K562 (cell line): Measurements from ENCODE around the gene ZNF74. TPM values are rescaled to one million over a fixed set of nuclear protein-coding genes. Genes with fewer than 3 reads are reported as not detected.

Source experiments
- ATAC-seq: fragments of 200-7000 bp; cut with Tn5 transposase; 3 replicates; pipeline ENCODE4 v1.9.1; 2020; ENCODE audit warnings: moderate library complexity
- BruUV-seq: library from RNA; stranded (reverse); fragments of 400-500 nt; replicated peaks from 2 replicates; lab custom pipeline; 2021; lab: Mats Ljungman, UMichigan
- CTCF ChIA-PET: fragments of 300-600 bp; formaldehyde crosslinking; extraction: SDS; loops from one replicate; lab custom pipeline; 2021; ENCODE audit warnings: low intra/inter-chr PET ratio; lab: Yijun Ruan, JAX
- POLR2A ChIA-PET: fragments of 300-600, 350-650 bp; sonication (Branson Sonifier 250); formaldehyde crosslinking; extraction: SDS; loops from one replicate; lab custom pipeline; 2021; ENCODE audit warnings: antibody characterized with exemption, inconsistent platforms; lab: Yijun Ruan, JAX
- DNase-seq, 4 experiments: peaks; one replicate each; pipeline versions ENCODE4 v3.0.0 to v3.0.0-alpha.2; 2011 to 2018; ENCODE audit warnings: low spot score in 3 of 4, mixed read lengths in 3 of 4; ENCODE audit errors: extremely low read depth in 1 of 4
- FAIRE-seq: peaks from 2 replicates; lab custom pipeline; 2011; peaks lifted over from hg19 to GRCh38; lab: Jason Lieb, UNC
- H2AFZ ChIP-seq: 2 replicates; pipeline ENCODE4 v1.6.0; 2011; ENCODE audit warnings: low read depth, low read length, control low read depth, inconsistent platforms
- H3K27ac ChIP-seq: fragments of 200-600 bp; 3 replicates; pipeline ENCODE4 v1.8.0; 2011; ENCODE audit warnings: low read depth, mild to moderate bottlenecking, control low read depth, inconsistent platforms, low read length, moderate library complexity, mixed read lengths; ENCODE audit errors: extremely low read depth
- H3K27me3 ChIP-seq, 2 experiments: fragments of 300-600 bp in 1 of 2; 2 replicates in 1 of 2; 3 replicates in 1 of 2; pipeline versions ENCODE4 v1.6.0 to v1.8.0; 2011; ENCODE audit warnings: inconsistent platforms in 2 of 2, low read length in 2 of 2, mild to moderate bottlenecking in 1 of 2, mixed read lengths in 1 of 2, moderate library complexity in 1 of 2; ENCODE audit not compliant: control insufficient read depth in 2 of 2, insufficient read depth in 2 of 2
- H3K36me3 ChIP-seq: fragments of 300-600 bp; 3 replicates; pipeline ENCODE4 v1.8.0; 2011; ENCODE audit warnings: mild to moderate bottlenecking, low read length, inconsistent platforms; ENCODE audit not compliant: control insufficient read depth, insufficient read depth
- H3K4me1 ChIP-seq, 2 experiments: fragments of 200-600 bp in 1 of 2; replicated peaks in 1 of 2; 2 replicates in 1 of 2; 3 replicates in 1 of 2; pipeline versions ENCODE4 v1.5.1 to v1.8.0; 2011; ENCODE audit warnings: inconsistent platforms in 2 of 2, low read length in 2 of 2, mild to moderate bottlenecking in 1 of 2, mixed read lengths in 1 of 2, moderate library complexity in 1 of 2; ENCODE audit not compliant: control insufficient read depth in 2 of 2, insufficient read depth in 2 of 2
- H3K4me2 ChIP-seq: 2 replicates; pipeline ENCODE4 v1.6.1; 2011; ENCODE audit warnings: low read length, control low read depth, inconsistent platforms, mixed read lengths; ENCODE audit not compliant: insufficient read depth
- H3K4me3 ChIP-seq: fragments of 200-600 bp; sonication (generic), shearing (Covaris generic); 2 replicates; pipeline ENCODE4 v1.5.1; 2016; ENCODE audit warnings: control low read depth, inconsistent platforms
- H3K79me2 ChIP-seq: fragments of 200-600 bp; 3 replicates; pipeline ENCODE4 v1.8.0; 2011; ENCODE audit warnings: low read length, inconsistent platforms; ENCODE audit not compliant: control insufficient read depth, insufficient read depth
- H3K9ac ChIP-seq, 2 experiments: 2 replicates each; pipeline versions ENCODE4 v1.6.0 to v1.6.1; 2011; ENCODE audit warnings: low read depth in 2 of 2, low read length in 2 of 2, control low read depth in 1 of 2, inconsistent platforms in 1 of 2, mild to moderate bottlenecking in 1 of 2, mixed read lengths in 1 of 2; ENCODE audit not compliant: insufficient read depth in 1 of 2
- H3K9me1 ChIP-seq: one replicate; pipeline ENCODE4 v1.6.0; 2011; ENCODE audit warnings: inconsistent platforms, mild to moderate bottlenecking, low read length, moderate library complexity; ENCODE audit not compliant: control insufficient read depth, insufficient read depth
- H3K9me3 ChIP-seq: replicated peaks from 2 replicates; pipeline ENCODE4 v1.5.1; 2011; ENCODE audit warnings: low read depth, low read length, inconsistent platforms; ENCODE audit not compliant: control insufficient read depth, insufficient read depth
- H4K20me1 ChIP-seq: replicated peaks from 2 replicates; pipeline ENCODE4 v1.6.1; 2011; ENCODE audit warnings: low read length, inconsistent platforms, mixed read lengths; ENCODE audit not compliant: control insufficient read depth, insufficient read depth
- ARID1B ChIP-seq: fragments of 450-650 bp; IDR thresholded peaks from 2 replicates; pipeline ENCODE4 v1.6.1; 2016; ENCODE audit warnings: antibody characterized with exemption, mild to moderate bottlenecking, inconsistent platforms
- BDP1 ChIP-seq: IDR thresholded peaks from 3 replicates; pipeline ENCODE4 v1.6.1; 2011; ENCODE audit not compliant: insufficient read length, insufficient read depth
- CCAR2 ChIP-seq: fragments of 200-400 bp; formaldehyde crosslinking; IDR thresholded peaks from 2 replicates; pipeline ENCODE4 v1.6.1; 2017; ENCODE audit warnings: mild to moderate bottlenecking, low read depth, low read length
- ESRRA ChIP-seq: fragments of 450-650 bp; IDR thresholded peaks from 2 replicates; pipeline ENCODE4 v1.6.1; 2014; ENCODE audit warnings: low read depth, mild to moderate bottlenecking, moderate library complexity, borderline replicate concordance
- ETV5 ChIP-seq: sonication (generic); formaldehyde crosslinking; IDR thresholded peaks from 2 replicates; pipeline ENCODE4 v1.4.0; 2020; ENCODE audit warnings: low read depth, mild to moderate bottlenecking, missing genetic modification reagents
- HMGN3 ChIP-seq: IDR thresholded peaks from 2 replicates; pipeline ENCODE4 v1.6.1; 2011; ENCODE audit warnings: borderline replicate concordance, low read depth, mild to moderate bottlenecking, mixed read lengths, low read length; ENCODE audit not compliant: insufficient read length; ENCODE audit errors: extremely low read depth
- KAT7 ChIP-seq: sonication (generic); formaldehyde crosslinking; IDR thresholded peaks from 2 replicates; pipeline ENCODE4 v1.8.0; 2022; ENCODE audit warnings: missing genetic modification reagents, mild to moderate bottlenecking, borderline replicate concordance
- KLF16 ChIP-seq: IDR thresholded peaks from 2 replicates; pipeline ENCODE4 v1.6.1; 2016; ENCODE audit warnings: antibody characterized with exemption
- MCM7 ChIP-seq, 2 experiments: fragments of 450-650 bp; IDR thresholded peaks; 2 replicates each; pipeline ENCODE4 v1.6.1; 2016 to 2018
- POLR2H ChIP-seq: IDR thresholded peaks from 2 replicates; pipeline ENCODE4 v1.6.1; 2016; ENCODE audit warnings: missing genetic modification characterization, low read depth, mild to moderate bottlenecking, control low read depth, missing compliant biosample characterization, moderate library complexity
- SAFB2 ChIP-seq: fragments of 200-400 bp; formaldehyde crosslinking; IDR thresholded peaks from 2 replicates; pipeline ENCODE4 v1.6.1; 2018; ENCODE audit warnings: borderline replicate concordance, low read length, low read depth, moderate library complexity; ENCODE audit not compliant: severe bottlenecking
- SMARCA5 ChIP-seq: fragments of 450-650 bp; IDR thresholded peaks from 2 replicates; pipeline ENCODE4 v1.6.1; 2016
- SRSF7 ChIP-seq: fragments of 200-400 bp; formaldehyde crosslinking; optimal IDR thresholded peaks from 2 replicates; pipeline ENCODE3; 2017; ENCODE audit warnings: mild to moderate bottlenecking, low read depth, low read length
- TCF7 ChIP-seq: sonication (generic); IDR thresholded peaks from 2 replicates; pipeline ENCODE4 v1.6.1; 2016; ENCODE audit warnings: antibody characterized with exemption, borderline replicate concordance
- TSC22D4 ChIP-seq: fragments of 450-650 bp; IDR thresholded peaks from 2 replicates; pipeline ENCODE4 v1.6.1; 2016; ENCODE audit warnings: missing genetic modification characterization, missing biosample characterization, control low read depth
- ZBTB8A ChIP-seq: fragments of 450-650 bp; IDR thresholded peaks from 2 replicates; pipeline ENCODE4 v1.6.1; 2018; ENCODE audit warnings: mild to moderate bottlenecking, moderate library complexity; ENCODE audit not compliant: partially characterized antibody
- ZNF12 ChIP-seq: sonication (generic); formaldehyde crosslinking; IDR thresholded peaks from 2 replicates; pipeline ENCODE4 v1.4.0; 2020; ENCODE audit warnings: mild to moderate bottlenecking, missing genetic modification reagents
- ZNF146 ChIP-seq: IDR thresholded peaks from one replicate; pipeline ENCODE4 v1.6.1; 2018; ENCODE audit warnings: missing compliant biosample characterization; ENCODE audit not compliant: unreplicated experiment
- ZNF232 ChIP-seq: sonication (generic); formaldehyde crosslinking; IDR thresholded peaks from 2 replicates; pipeline ENCODE4 v1.8.0; 2022; ENCODE audit warnings: mild to moderate bottlenecking, missing genetic modification reagents
- WGBS: fragments of 100-300 bp; shearing (Covaris generic); methylation state at CpG from one replicate; pipeline ENCODE4 v1.1.6; 2016; ENCODE audit warnings: low coverage, mixed read lengths; ENCODE audit not compliant: insufficient coverage; ENCODE audit errors: missing lambda C conversion rate; 5-methylcytosine and 5-hydroxymethylcytosine counted together
- in situ Hi-C: fragments of 300-500 bp; cut with MboI; formaldehyde crosslinking; loops from 4 replicates; pipeline ENCODE4 v1.15.0; 2018; ENCODE audit warnings: inconsistent platforms, mixed read lengths
- intact Hi-C: fragments of 100-400 bp; cut with micrococcal nuclease; formaldehyde crosslinking; loops from 2 replicates; pipeline ENCODE4 v1.14.2; 2022
- polyA plus RNA-seq, 8 experiments: library from polyadenylated mRNA; depleted of rRNA in 4 of 8; stranded (reverse) in 5 of 8; unstranded in 3 of 8; fragments of >200 nt; fragmentation: Nextera tagmentation in 2 of 8; fragmentation: Illumina TruSeq in 1 of 8; extraction: Ambion mirVana in 2 of 8; extraction: Trizol in 1 of 8; gene quantifications; 2 replicates each; pipeline versions ENCODE4 v1.2.1 to v1.2.3, GENCODE V29; 2011 to 2014; ENCODE audit warnings: inconsistent platforms in 1 of 8, missing spikeins in 1 of 8
- total RNA-seq, 7 experiments: library from RNA; depleted of rRNA in 6 of 7; stranded (reverse); fragments of >200 nt in 6 of 7; fragmentation: Illumina TruSeq in 2 of 7; extraction: Trizol in 2 of 7; gene quantifications; 2 replicates each; pipeline versions ENCODE4 v1.2.1 to v1.2.3, GENCODE V29; 2011 to 2021; ENCODE audit warnings: low replicate concordance in 1 of 7
- TF ChIP-seq, protein P1 (sequence below): fragments of 250-450 bp; sonication (Bioruptor Pico); IDR thresholded peaks from 2 replicates; pipeline ENCODE4 v1.4.0; 2020; ENCODE audit warnings: mild to moderate bottlenecking, moderate library complexity
- TF ChIP-seq, protein P2 (sequence below): fragments of 250-450 bp; sonication (Bioruptor Pico); IDR thresholded peaks from 2 replicates; pipeline ENCODE4 v1.8.0; 2022; ENCODE audit warnings: moderate library complexity, mild to moderate bottlenecking, inconsistent platforms

Gene ZNF74
- total and polyA plus RNA-seq, 9 of the 15 experiments (the other 6 are each of a cell fraction or from before 2014, with no cell fraction given), result 2.4 to 53.5 (median 31.5) TPM

DNA sequence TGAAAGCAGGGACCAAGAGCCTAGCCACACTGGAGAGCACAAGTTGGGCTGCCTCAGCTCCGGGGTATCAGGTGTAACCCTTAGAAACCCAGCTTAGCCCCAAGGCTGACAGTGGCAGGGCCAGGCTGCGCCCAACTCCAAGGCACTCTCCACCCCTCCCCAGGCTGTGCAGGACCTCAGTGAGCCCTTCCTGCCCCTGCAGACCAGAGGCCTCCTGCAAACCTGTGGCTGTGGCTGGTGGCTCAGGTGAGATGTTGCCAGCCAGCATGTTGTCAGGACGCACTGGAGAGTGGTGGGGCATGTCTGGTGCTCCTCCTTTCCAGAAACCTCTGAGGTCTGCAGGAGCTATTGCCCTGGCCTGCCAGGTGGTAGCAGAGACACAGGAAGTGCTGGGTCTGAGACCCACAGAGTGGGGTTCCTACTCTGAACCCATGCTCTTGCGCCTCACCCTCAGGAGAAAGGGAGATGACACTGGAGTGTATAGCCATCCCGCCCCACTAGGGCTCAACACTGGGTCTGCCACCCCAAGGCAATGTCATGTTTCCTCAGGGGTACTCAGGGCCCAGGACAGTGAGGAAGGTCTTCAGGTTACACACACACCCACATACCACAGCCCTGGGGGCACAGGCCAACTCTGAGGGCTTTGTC lies 46.1 kb downstream of the ZNF74 start:
- Histone ChIP-seq H3K27me3 (peaks cover 51 to 74% of the 10 kb centered on the region in 2 experiments), H3K4me3 (no peak overlapping the region), H3K9me1 (peaks cover under 1% of the 10 kb centered on the region), H3K36me3 (no peaks in the 10 kb centered on the region), H3K4me2 (no peak overlapping the region), H3K4me1 (peaks cover 0 to 38% of the 10 kb centered on the region in 2 experiments; a peak in 2 of 5 replicates), H3K9me3 (no peaks in the 10 kb centered on the region), H3K9ac (0 out of 4 replicates have a peak overlapping the region, but pooled peaks of 1 of the 2 experiments have one; percentile 8), H3K79me2 (no peaks in the 10 kb centered on the region), H3K27ac (no peak overlapping the region), H4K20me1 (peaks cover 53% of the 10 kb centered on the region), H2AFZ (no peak overlapping the region)
- FAIRE-seq, result no peak
- ATAC-seq, result peak; percentile 4
- in situ Hi-C loops, result no loop called here
- ChIA-PET CTCF (interaction anchor here (2.2 kb wide), 1 partner anchor 16 kb away, joined by 7 read pairs; no protein-coding TSS in a partner anchor), POLR2A (interaction anchor here (1.1 to 4.8 kb wide), 5 partner anchors 11 to 114 kb away, joined by 3 to 35 read pairs (median 10); partner anchors contain the start of gene ZNF74)
- no peak for DNase-seq
- BruUV-seq, result no TSS peak
- WGBS, result 4% methylated on average over 5 of the region's 5 CpGs
- intact Hi-C loops, result no loop called here
- TF ChIP-seq, protein P1, sequence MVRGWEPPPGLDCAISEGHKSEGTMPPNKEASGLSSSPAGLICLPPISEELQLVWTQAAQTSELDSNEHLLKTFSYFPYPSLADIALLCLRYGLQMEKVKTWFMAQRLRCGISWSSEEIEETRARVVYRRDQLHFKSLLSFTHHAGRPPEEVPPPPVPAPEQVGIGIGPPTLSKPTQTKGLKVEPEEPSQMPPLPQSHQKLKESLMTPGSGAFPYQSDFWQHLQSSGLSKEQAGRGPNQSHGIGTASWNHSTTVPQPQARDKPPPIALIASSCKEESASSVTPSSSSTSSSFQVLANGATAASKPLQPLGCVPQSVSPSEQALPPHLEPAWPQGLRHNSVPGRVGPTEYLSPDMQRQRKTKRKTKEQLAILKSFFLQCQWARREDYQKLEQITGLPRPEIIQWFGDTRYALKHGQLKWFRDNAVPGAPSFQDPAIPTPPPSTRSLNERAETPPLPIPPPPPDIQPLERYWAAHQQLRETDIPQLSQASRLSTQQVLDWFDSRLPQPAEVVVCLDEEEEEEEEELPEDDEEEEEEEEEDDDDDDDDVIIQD (CRISPR knock-in tag), result no peak
- no peak for TF ChIP-seq ZNF232
- no peak for TF ChIP-seq TCF7
- no peak for TF ChIP-seq POLR2H (tag)
- no peak for TF ChIP-seq SAFB2
- no peak for TF ChIP-seq ESRRA
- TF ChIP-seq HMGN3, result no peak
- TF ChIP-seq, protein P2, sequence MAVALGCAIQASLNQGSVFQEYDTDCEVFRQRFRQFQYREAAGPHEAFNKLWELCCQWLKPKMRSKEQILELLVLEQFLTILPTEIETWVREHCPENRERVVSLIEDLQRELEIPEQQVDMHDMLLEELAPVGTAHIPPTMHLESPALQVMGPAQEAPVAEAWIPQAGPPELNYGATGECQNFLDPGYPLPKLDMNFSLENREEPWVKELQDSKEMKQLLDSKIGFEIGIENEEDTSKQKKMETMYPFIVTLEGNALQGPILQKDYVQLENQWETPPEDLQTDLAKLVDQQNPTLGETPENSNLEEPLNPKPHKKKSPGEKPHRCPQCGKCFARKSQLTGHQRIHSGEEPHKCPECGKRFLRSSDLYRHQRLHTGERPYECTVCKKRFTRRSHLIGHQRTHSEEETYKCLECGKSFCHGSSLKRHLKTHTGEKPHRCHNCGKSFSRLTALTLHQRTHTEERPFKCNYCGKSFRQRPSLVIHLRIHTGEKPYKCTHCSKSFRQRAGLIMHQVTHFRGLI (CRISPR knock-in tag), result no peak
- TF ChIP-seq ETV5, result no peak
- no peak for TF ChIP-seq KAT7 (CRISPR knock-in tag)
- TF ChIP-seq CCAR2, result no peak
- no peak for TF ChIP-seq ZNF146 (CRISPR knock-in tag)
- TF ChIP-seq TSC22D4 (tag), result no peak
- no peak for TF ChIP-seq ARID1B
- TF ChIP-seq SRSF7, result no peak
- no peak for TF ChIP-seq ZBTB8A
- no peak for TF ChIP-seq SMARCA5
- TF ChIP-seq BDP1, result no peak
- 0 out of 2 replicates have a peak, but pooled peaks have one; percentile 77 for TF ChIP-seq ZNF12 (CRISPR knock-in tag)
- no peak for TF ChIP-seq KLF16
- no peak for TF ChIP-seq MCM7 (IDR thresholded peaks at IDR 0.05)
